HCT116 (cell line): ENCODE results near the gene TNFRSF19. TPM values are rescaled to one million over a fixed set of nuclear protein-coding genes. Genes with fewer than 3 reads are reported as not detected.

Source experiments
- ATAC-seq: fragments of 200-7000 bp; cut with Tn5 transposase; 2 replicates; pipeline ENCODE4 v1.9.1; 2020; ENCODE audit warnings: mild to moderate bottlenecking, moderate library complexity
- BruUV-seq: library from RNA; stranded (reverse); fragments of 400-500 nt; replicated peaks from 2 replicates; lab custom pipeline; 2021; lab: Mats Ljungman, UMichigan
- CTCF ChIA-PET: fragments of 300-600 bp; sonication (Branson Sonifier 250); formaldehyde crosslinking; loops from one replicate; lab custom pipeline; 2021; ENCODE audit warnings: antibody characterized with exemption; lab: Charles Lee
- POLR2A ChIA-PET: fragments of 300-600, 350-600 bp; sonication (Branson Sonifier 250); formaldehyde crosslinking; loops from one replicate; lab custom pipeline; 2021; ENCODE audit warnings: antibody characterized with exemption; lab: Charles Lee
- RAD21 ChIA-PET, 2 experiments: fragments of 300-600 bp; sonication (Branson Sonifier 250); formaldehyde crosslinking; loops; one replicate each; lab custom pipeline; 2023; ENCODE audit warnings: low total read pairs in 2 of 2; ENCODE audit not compliant: uncharacterized antibody in 2 of 2, unreplicated experiment in 2 of 2, low non-redundant PET in 1 of 2; lab: Charles Lee
- DNase-seq: peaks from one replicate; pipeline ENCODE4 v3.0.0-alpha.2; 2010; ENCODE audit warnings: low read depth, low spot score
- H2AFZ ChIP-seq: fragments of 200-600 bp; shearing (Covaris generic), sonication (generic); 2 replicates; pipeline ENCODE4 v1.6.1; 2017; ENCODE audit warnings: low read depth, mixed run types, mixed read lengths, antibody characterized with exemption, low read length; ENCODE audit not compliant: poor library complexity, severe bottlenecking
- H3K27ac ChIP-seq: 2 replicates; pipeline ENCODE4 v1.5.1; 2012; ENCODE audit warnings: low read depth, low read length
- H3K27me3 ChIP-seq: fragments of 200-600 bp; sonication (generic); 2 replicates; pipeline ENCODE4 v1.6.1; 2016; ENCODE audit warnings: mixed run types, low read length, mixed read lengths; ENCODE audit not compliant: insufficient read depth
- H3K36me3 ChIP-seq, 2 experiments: fragments of 200-500 bp in 1 of 2; fragments of 200-600 bp in 1 of 2; sonication (Bioruptor generic) in 1 of 2; sonication (generic) in 1 of 2; 2 replicates each; pipeline versions ENCODE4 v1.5.1 to v1.6.1; 2014 to 2016; ENCODE audit warnings: low read length in 2 of 2, inconsistent platforms in 1 of 2, mixed read lengths in 1 of 2, mixed run types in 1 of 2; ENCODE audit not compliant: insufficient read depth in 2 of 2, control insufficient read depth in 1 of 2
- H3K4me1 ChIP-seq, 2 experiments: fragments of 200-600 bp in 1 of 2; sonication (generic) in 1 of 2; 2 replicates each; pipeline versions ENCODE4 v1.5.1 to v1.6.1; 2012 to 2017; ENCODE audit warnings: low read length in 2 of 2, inconsistent platforms in 1 of 2, mild to moderate bottlenecking in 1 of 2, mixed read lengths in 1 of 2, mixed run types in 1 of 2, moderate library complexity in 1 of 2; ENCODE audit not compliant: insufficient read depth in 2 of 2, control insufficient read depth in 1 of 2
- H3K4me2 ChIP-seq: fragments of 200-600 bp; sonication (generic); 2 replicates; pipeline ENCODE4 v1.6.1; 2017; ENCODE audit warnings: mixed run types, low read length, mixed read lengths
- H3K4me3 ChIP-seq, 2 experiments: fragments of 200-600 bp in 1 of 2; sonication (generic) in 1 of 2; replicated peaks in 1 of 2; 2 replicates each; pipeline ENCODE4 v1.5.1; 2011 to 2016; ENCODE audit warnings: low read length in 2 of 2, control low read depth in 1 of 2, low read depth in 1 of 2, mild to moderate bottlenecking in 1 of 2, mixed read lengths in 1 of 2, mixed run types in 1 of 2
- H3K79me2 ChIP-seq: fragments of 200-600 bp; sonication (generic); 2 replicates; pipeline ENCODE4 v1.6.1; 2017; ENCODE audit warnings: mild to moderate bottlenecking, mixed run types, low read length, moderate library complexity, mixed read lengths; ENCODE audit not compliant: insufficient read depth
- H3K9ac ChIP-seq: fragments of 200-600 bp; sonication (generic); 2 replicates; pipeline ENCODE4 v1.6.1; 2016; ENCODE audit warnings: low read length, mixed read lengths
- H3K9me2 ChIP-seq: fragments of 200-600 bp; sonication (generic), shearing (Covaris generic); 2 replicates; pipeline ENCODE4 v1.6.1; 2017; ENCODE audit warnings: mixed run types, mild to moderate bottlenecking, moderate library complexity; ENCODE audit not compliant: insufficient read depth
- H3K9me3 ChIP-seq, 2 experiments: fragments of 200-500 bp in 1 of 2; fragments of 200-600 bp in 1 of 2; sonication (Bioruptor generic) in 1 of 2; sonication (generic) in 1 of 2; 2 replicates each; pipeline ENCODE4 v1.6.1; 2014 to 2017; ENCODE audit warnings: low read length in 2 of 2, mixed read lengths in 2 of 2, inconsistent platforms in 1 of 2, low read depth in 1 of 2, mild to moderate bottlenecking in 1 of 2, mixed run types in 1 of 2, moderate library complexity in 1 of 2; ENCODE audit not compliant: control insufficient read depth in 1 of 2, insufficient read depth in 1 of 2
- H4K20me1 ChIP-seq: fragments of 200-600 bp; sonication (generic), shearing (Covaris generic); 2 replicates; pipeline ENCODE4 v1.6.1; 2017; ENCODE audit warnings: mixed run types, mild to moderate bottlenecking, moderate library complexity; ENCODE audit not compliant: insufficient read depth
- CBX3 ChIP-seq: IDR thresholded peaks from 2 replicates; pipeline ENCODE4 v1.6.1; 2012; ENCODE audit warnings: low read depth
- ELF1 ChIP-seq: IDR thresholded peaks from 2 replicates; pipeline ENCODE4 v1.6.1; 2012; ENCODE audit warnings: low read depth, borderline replicate concordance
- FOSL1 ChIP-seq: IDR thresholded peaks from 2 replicates; pipeline ENCODE4 v1.6.1; 2012; ENCODE audit warnings: low read depth
- POLR2A ChIP-seq: IDR thresholded peaks from 2 replicates; pipeline ENCODE4 v1.7.0; 2011; ENCODE audit warnings: borderline replicate concordance; ENCODE audit not compliant: insufficient read depth, insufficient read length; ENCODE audit errors: extremely low read depth
- SP1 ChIP-seq: IDR thresholded peaks from 2 replicates; pipeline ENCODE4 v1.6.1; 2012; ENCODE audit warnings: low read depth
- TCF7L2 ChIP-seq: IDR thresholded peaks from 2 replicates; pipeline ENCODE4 v1.7.0; 2011; ENCODE audit warnings: borderline replicate concordance, inconsistent platforms; ENCODE audit not compliant: insufficient read depth, insufficient read length; ENCODE audit errors: extremely low read depth
- intact Hi-C: fragments of 100-400 bp; cut with micrococcal nuclease; formaldehyde crosslinking; loops from 2 replicates; pipeline ENCODE4 v1.10.0; 2022
- total RNA-seq: library from RNA; stranded (reverse); gene quantifications from one replicate; pipeline ENCODE4 v1.2.1, GENCODE V29; 2021; ENCODE audit not compliant: unreplicated experiment
- TF ChIP-seq, protein P1 (sequence below): IDR thresholded peaks from 2 replicates; pipeline ENCODE4 v1.6.1; 2012
- TF ChIP-seq, protein P2 (sequence below): IDR thresholded peaks from 2 replicates; pipeline ENCODE4 v1.6.1; 2011; ENCODE audit warnings: mild to moderate bottlenecking, low read length, moderate library complexity; ENCODE audit not compliant: insufficient replicate concordance; ENCODE audit errors: extremely low read depth

The TNFRSF19 gene
- total RNA-seq, 1 experiment from 2014 or later, result 1.1 TPM

DNA sequence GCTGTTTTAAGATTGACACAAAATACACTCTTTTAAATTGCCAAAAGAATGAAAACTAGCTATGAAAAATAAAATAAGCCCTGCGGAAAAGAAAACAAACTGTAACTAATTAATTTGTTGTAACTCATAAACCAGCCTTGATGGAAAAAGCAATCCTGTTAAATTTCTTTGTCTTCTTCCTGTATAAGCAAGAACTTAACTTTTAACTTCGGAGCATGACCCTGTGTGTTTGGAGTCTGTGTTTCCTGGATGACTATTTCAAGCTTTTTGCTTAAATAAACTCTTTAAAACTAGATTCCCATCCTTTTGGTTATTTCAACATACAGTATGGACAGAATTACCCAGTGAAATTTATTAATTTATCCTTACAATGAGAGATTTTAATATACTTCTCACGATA lies 122.6 kb downstream of the TNFRSF19 start:
- ChIA-PET POLR2A (no interaction called here), CTCF (no interaction called here), RAD21 (no interaction called here)
- Histone ChIP-seq H3K27me3 (no peaks in the 10 kb centered on the region), H3K4me1 (no peaks in the 10 kb centered on the region), H3K27ac (no peak overlapping the region), H3K79me2 (no peaks in the 10 kb centered on the region), H3K4me2 (no peak overlapping the region), H3K4me3 (no peak overlapping the region), H3K9me2 (no peaks in the 10 kb centered on the region), H4K20me1 (no peaks in the 10 kb centered on the region), H3K36me3 (no peaks in the 10 kb centered on the region), H3K9ac (no peak overlapping the region), H3K9me3 (no peaks in the 10 kb centered on the region), H2AFZ (no peak overlapping the region)
- BruUV-seq, result no TSS peak
- intact Hi-C loops, result no loop called here
- TF ChIP-seq, protein P1, sequence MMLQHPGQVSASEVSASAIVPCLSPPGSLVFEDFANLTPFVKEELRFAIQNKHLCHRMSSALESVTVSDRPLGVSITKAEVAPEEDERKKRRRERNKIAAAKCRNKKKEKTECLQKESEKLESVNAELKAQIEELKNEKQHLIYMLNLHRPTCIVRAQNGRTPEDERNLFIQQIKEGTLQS, result no peak
- no peak for TF ChIP-seq CBX3
- TF ChIP-seq ELF1, result no peak
- no peak for TF ChIP-seq FOSL1
- TF ChIP-seq TCF7L2, result no peak
- TF ChIP-seq, protein P2, sequence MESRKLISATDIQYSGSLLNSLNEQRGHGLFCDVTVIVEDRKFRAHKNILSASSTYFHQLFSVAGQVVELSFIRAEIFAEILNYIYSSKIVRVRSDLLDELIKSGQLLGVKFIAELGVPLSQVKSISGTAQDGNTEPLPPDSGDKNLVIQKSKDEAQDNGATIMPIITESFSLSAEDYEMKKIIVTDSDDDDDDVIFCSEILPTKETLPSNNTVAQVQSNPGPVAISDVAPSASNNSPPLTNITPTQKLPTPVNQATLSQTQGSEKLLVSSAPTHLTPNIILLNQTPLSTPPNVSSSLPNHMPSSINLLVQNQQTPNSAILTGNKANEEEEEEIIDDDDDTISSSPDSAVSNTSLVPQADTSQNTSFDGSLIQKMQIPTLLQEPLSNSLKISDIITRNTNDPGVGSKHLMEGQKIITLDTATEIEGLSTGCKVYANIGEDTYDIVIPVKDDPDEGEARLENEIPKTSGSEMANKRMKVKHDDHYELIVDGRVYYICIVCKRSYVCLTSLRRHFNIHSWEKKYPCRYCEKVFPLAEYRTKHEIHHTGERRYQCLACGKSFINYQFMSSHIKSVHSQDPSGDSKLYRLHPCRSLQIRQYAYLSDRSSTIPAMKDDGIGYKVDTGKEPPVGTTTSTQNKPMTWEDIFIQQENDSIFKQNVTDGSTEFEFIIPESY, result no peak
- ATAC-seq (no peak), DNase-seq (no peak)

DNA sequence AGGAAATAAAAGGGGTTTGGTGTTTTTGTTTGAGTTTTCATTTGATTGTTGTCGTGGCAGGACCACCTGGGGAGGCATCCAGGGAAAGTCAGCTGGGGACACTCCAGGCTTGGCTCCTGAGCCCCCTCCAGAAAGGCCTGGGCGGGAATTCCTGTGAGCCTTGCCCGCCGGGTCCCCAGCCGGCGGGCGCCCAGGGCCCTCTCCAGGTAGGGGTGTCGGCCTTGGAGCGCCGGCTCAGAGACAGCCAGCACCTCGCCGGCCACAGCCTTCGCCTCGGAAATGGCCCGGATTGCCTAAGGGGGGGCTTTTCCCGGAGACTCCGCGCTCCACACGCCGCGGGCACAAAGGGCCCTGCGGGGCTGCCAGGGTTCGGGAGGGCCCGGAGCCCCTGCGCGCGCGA lies 125.0 kb downstream of the TNFRSF19 start:
- POLR2A ChIA-PET, result no interaction called here
- TF ChIP-seq POLR2A, result no peak
- TF ChIP-seq SP1, result no peak
- TF ChIP-seq, all 23 proteins: peak for 0
- no peaks in the 10 kb centered on the region for H3K27me3 ChIP-seq
- no peak overlapping the region for H3K4me2 ChIP-seq
- no peak overlapping the region for H2AFZ ChIP-seq
- H3K4me3 ChIP-seq, result no peak overlapping the region
- ChIA-PET RAD21 (no interaction called here), CTCF (no interaction called here)
- no peak overlapping the region for H3K9ac ChIP-seq
- intact Hi-C loops, result no loop called here
- no peaks in the 10 kb centered on the region for H3K9me2 ChIP-seq
- no peaks in the 10 kb centered on the region for H3K79me2 ChIP-seq
- no peaks in the 10 kb centered on the region for H3K4me1 ChIP-seq
- DNase-seq (no peak), ATAC-seq (no peak)
- no peaks in the 10 kb centered on the region for H3K36me3 ChIP-seq
- H4K20me1 ChIP-seq, result no peaks in the 10 kb centered on the region
- H3K27ac ChIP-seq, result no peak overlapping the region
- no TSS peak for BruUV-seq
- no peaks in the 10 kb centered on the region for H3K9me3 ChIP-seq
